ENCODE measurements around the gene SLC22A23. TPM values are rescaled to one million over a fixed set of nuclear protein-coding genes. Genes with fewer than 3 reads are reported as not detected.

SLC22A23 gene
- total and polyA plus RNA-seq, 2 donors (not counting 1 experiment from before 2014, with no cell fraction given) = 0.18 to 1.4 TPM

DNA sequence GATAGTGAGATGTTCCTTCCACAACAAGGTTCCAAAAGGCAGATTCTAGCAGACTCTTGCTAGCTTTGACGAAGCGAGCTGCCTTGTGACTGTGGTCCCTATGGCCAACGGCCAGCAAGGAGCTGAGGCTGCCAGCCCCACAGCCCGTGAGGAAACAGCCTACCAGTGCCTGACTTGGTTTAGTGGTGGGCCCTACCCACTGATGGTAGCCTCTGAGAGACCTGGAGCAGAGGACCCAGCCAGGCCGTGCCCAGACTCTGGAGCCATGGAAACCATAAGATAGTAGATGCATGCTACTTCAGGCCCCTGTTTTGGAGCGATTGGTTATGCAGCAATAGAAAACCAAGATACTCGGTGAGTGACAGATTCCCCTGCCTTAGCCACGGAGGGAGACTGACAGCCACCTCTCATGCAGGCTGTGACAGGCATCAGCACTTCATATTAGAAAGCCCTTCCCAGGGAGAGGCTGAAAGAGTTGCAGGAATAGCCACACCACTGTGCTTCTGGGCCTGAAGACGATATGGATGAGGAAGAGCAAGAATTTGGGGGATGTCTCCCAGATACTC, 178.9 kb downstream of the SLC22A23 start:
- no peak for ATAC-seq (ENCODE audit: low read depth)
- TF ChIP-seq EZH2 (IDR thresholded peaks at IDR 0.05; ENCODE audit: borderline replicate concordance, insufficient read depth, low read depth, low read length, poor library complexity, severe bottlenecking) = no peak
- TF ChIP-seq, protein P1, sequence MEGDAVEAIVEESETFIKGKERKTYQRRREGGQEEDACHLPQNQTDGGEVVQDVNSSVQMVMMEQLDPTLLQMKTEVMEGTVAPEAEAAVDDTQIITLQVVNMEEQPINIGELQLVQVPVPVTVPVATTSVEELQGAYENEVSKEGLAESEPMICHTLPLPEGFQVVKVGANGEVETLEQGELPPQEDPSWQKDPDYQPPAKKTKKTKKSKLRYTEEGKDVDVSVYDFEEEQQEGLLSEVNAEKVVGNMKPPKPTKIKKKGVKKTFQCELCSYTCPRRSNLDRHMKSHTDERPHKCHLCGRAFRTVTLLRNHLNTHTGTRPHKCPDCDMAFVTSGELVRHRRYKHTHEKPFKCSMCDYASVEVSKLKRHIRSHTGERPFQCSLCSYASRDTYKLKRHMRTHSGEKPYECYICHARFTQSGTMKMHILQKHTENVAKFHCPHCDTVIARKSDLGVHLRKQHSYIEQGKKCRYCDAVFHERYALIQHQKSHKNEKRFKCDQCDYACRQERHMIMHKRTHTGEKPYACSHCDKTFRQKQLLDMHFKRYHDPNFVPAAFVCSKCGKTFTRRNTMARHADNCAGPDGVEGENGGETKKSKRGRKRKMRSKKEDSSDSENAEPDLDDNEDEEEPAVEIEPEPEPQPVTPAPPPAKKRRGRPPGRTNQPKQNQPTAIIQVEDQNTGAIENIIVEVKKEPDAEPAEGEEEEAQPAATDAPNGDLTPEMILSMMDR (IDR thresholded peaks at IDR 0.05) = no peak
- Mint-ChIP-seq H3K27ac (no peak overlapping the region), H3K4me1 (peaks cover 2% of the 10 kb centered on the region), H3K27me3 (no peaks in the 10 kb centered on the region), H3K4me3 (no peak overlapping the region), H3K9me3 (ENCODE audit: insufficient read depth) (no peaks in the 10 kb centered on the region)
- Histone ChIP-seq H3K4me2 (replicated peaks; ENCODE audit: low read depth, low read length, poor library complexity, severe bottlenecking) (no peak overlapping the region), H3K27me3 (replicated peaks in 1 of 4; ENCODE audit: control extremely low read depth in 1 of 4, control insufficient read depth in 3 of 4, insufficient read depth in 4 of 4, low read length in 3 of 4) (no peaks in the 10 kb centered on the region), H4K20me1 (ENCODE audit: control insufficient read depth, insufficient read depth, low read length, poor library complexity, severe bottlenecking) (peaks cover 30% of the 10 kb centered on the region), H3K4me3 (ENCODE audit: control extremely low read depth in 1 of 5, extremely low read depth in 1 of 5, insufficient read depth in 1 of 5, low read depth in 2 of 5, low read length in 4 of 5) (no peak overlapping the region), H3K4me1 (ENCODE audit: control insufficient read depth in 2 of 2, insufficient read depth in 2 of 2, low read length in 2 of 2) (peaks cover 0 to 3% of the 10 kb centered on the region in 2 donors), H2AFZ (ENCODE audit: insufficient read depth, low read depth, low read length, poor library complexity, severe bottlenecking) (no peak overlapping the region), H3K36me3 (replicated peaks in 1 of 2; ENCODE audit: control extremely low read depth in 1 of 2, control insufficient read depth in 1 of 2, extremely low read depth in 1 of 2, insufficient read depth in 2 of 2, low read length in 1 of 2) (peaks cover 0 to under 1% of the 10 kb centered on the region in 2 experiments), H3K27ac (ENCODE audit: low read length in 2 of 2) (no peak overlapping the region), H3K79me2 (ENCODE audit: control insufficient read depth, insufficient read depth, low read length) (no peaks in the 10 kb centered on the region), H3K9ac (ENCODE audit: low read length) (no peak overlapping the region), H3K9me3 (ENCODE audit: control extremely low read depth in 1 of 3, control insufficient read depth in 2 of 3, insufficient read depth in 1 of 3, low read length in 2 of 3) (no peaks in the 10 kb centered on the region)
- POLR2A ChIA-PET = no interaction called here
- intact Hi-C loops (cut with micrococcal nuclease) = loop anchor here (1.0 to 5.0 kb wide), 3 partner anchors 81 to 654 kb away; no protein-coding TSS in a partner anchor
- DNase-seq = no peak
- WGBS (ENCODE audit: insufficient coverage) = 92% methylated on average over 9 of the region's 9 CpGs
- CTCF ChIA-PET = interaction anchor here (14.3 kb wide), 1 partner anchor 454 kb away, joined by 269 read pairs; no protein-coding TSS in a partner anchor

GRCh38 chr6:3277251-3277650, 179.6 kb downstream of the SLC22A23 start:
- TF ChIP-seq, protein P1 (IDR thresholded peaks at IDR 0.05) = no peak
- TF ChIP-seq EZH2 (IDR thresholded peaks at IDR 0.05; ENCODE audit: borderline replicate concordance, insufficient read depth, low read depth, low read length, poor library complexity, severe bottlenecking) = no peak
- 94% methylated on average over 12 of the region's 12 CpGs for WGBS (ENCODE audit: insufficient coverage)

More at GRCh38 chr6:3277251-3277650, 179.6 kb downstream of the SLC22A23 start:
- Histone ChIP-seq H3K4me3 (ENCODE audit: control extremely low read depth in 1 of 5, extremely low read depth in 1 of 5, insufficient read depth in 1 of 5, low read depth in 2 of 5, low read length in 4 of 5) (no peak overlapping the region), H3K27me3 (replicated peaks in 1 of 4; ENCODE audit: control extremely low read depth in 1 of 4, control insufficient read depth in 3 of 4, insufficient read depth in 4 of 4, low read length in 3 of 4) (no peaks in the 10 kb centered on the region), H2AFZ (ENCODE audit: insufficient read depth, low read depth, low read length, poor library complexity, severe bottlenecking) (no peak overlapping the region), H3K9me3 (ENCODE audit: control extremely low read depth in 1 of 3, control insufficient read depth in 2 of 3, insufficient read depth in 1 of 3, low read length in 2 of 3) (no peaks in the 10 kb centered on the region), H4K20me1 (ENCODE audit: control insufficient read depth, insufficient read depth, low read length, poor library complexity, severe bottlenecking) (peaks cover 34% of the 10 kb centered on the region), H3K79me2 (ENCODE audit: control insufficient read depth, insufficient read depth, low read length) (no peaks in the 10 kb centered on the region), H3K27ac (ENCODE audit: low read length in 2 of 2) (no peak overlapping the region), H3K9ac (ENCODE audit: low read length) (no peak overlapping the region), H3K36me3 (replicated peaks in 1 of 2; ENCODE audit: control extremely low read depth in 1 of 2, control insufficient read depth in 1 of 2, extremely low read depth in 1 of 2, insufficient read depth in 2 of 2, low read length in 1 of 2) (peaks cover 0 to 6% of the 10 kb centered on the region in 2 experiments), H3K4me1 (ENCODE audit: control insufficient read depth in 2 of 2, insufficient read depth in 2 of 2, low read length in 2 of 2) (peaks cover 0 to 3% of the 10 kb centered on the region in 2 donors), H3K4me2 (replicated peaks; ENCODE audit: low read depth, low read length, poor library complexity, severe bottlenecking) (no peak overlapping the region)
- CTCF ChIA-PET = interaction anchor here (0.8 to 14.3 kb wide), 2 partner anchors 26 to 455 kb away, joined by 3 to 269 read pairs; no protein-coding TSS in a partner anchor
- Mint-ChIP-seq H3K27me3 (no peaks in the 10 kb centered on the region), H3K4me1 (peaks cover 2% of the 10 kb centered on the region), H3K27ac (no peak overlapping the region), H3K9me3 (ENCODE audit: insufficient read depth) (no peaks in the 10 kb centered on the region), H3K4me3 (no peak overlapping the region)
- ATAC-seq (ENCODE audit: low read depth) = no peak
- intact Hi-C loops (cut with micrococcal nuclease) = loop anchor here (1.0 to 5.0 kb wide), 3 partner anchors 82 to 655 kb away; no protein-coding TSS in a partner anchor
- no peak for DNase-seq
- POLR2A ChIA-PET = no interaction called here
